ENCODE results near the gene RASSF3. TPM values are rescaled to one million over a fixed set of nuclear protein-coding genes. Genes with fewer than 3 reads are reported as not detected.
A peak's percentile ranks its signal among the peaks of the same experiment; 100 is the strongest.

RASSF3 gene
- total and polyA plus RNA-seq, 2 of the 13 experiments (the other 11 are each of a cell fraction or from before 2014, with no cell fraction given) = 15.5 to 16.0 TPM

- TF ChIP-seq HMGXB4 (CRISPR knock-in tag; IDR thresholded peaks at IDR 0.05; ENCODE audit: borderline replicate concordance in 1 of 2, low read depth in 1 of 2) (peak in 1 of 2 experiments; percentile 1; a peak in 3 of 4 replicates), ZBTB26 (CRISPR knock-in tag; IDR thresholded peaks at IDR 0.05; ENCODE audit: borderline replicate concordance) (no peak)
These were observed 688 bp upstream of the RASSF3 start (continued) for GRCh38 chr12:64609536-64610078.

GRCh38 chr12:64610660-64611340, 505 bp downstream of the RASSF3 start:
- 0% methylated on average over 2 of the region's 60 CpGs for WGBS (ENCODE audit: low lambda C conversion rate)
- Histone ChIP-seq H3K4me1 (ENCODE audit: insufficient read depth, low read length) (peaks cover 34% of the 10 kb centered on the region), H3K27me3 (ENCODE audit: control insufficient read depth in 1 of 2, insufficient read depth in 2 of 2, low read length in 2 of 2) (no peaks in the 10 kb centered on the region; a peak in 1 of 5 replicates), H3K4me3 (replicated peaks in 1 of 3; ENCODE audit: insufficient read depth in 1 of 3, low read depth in 2 of 3, low read length in 3 of 3) (peak overlapping the region; percentile 84 to 97 (median 95)), H3K79me2 (ENCODE audit: insufficient read depth, low read length) (peaks cover 38% of the 10 kb centered on the region), H2AFZ (ENCODE audit: low read length) (no peak overlapping the region), H3K9ac (ENCODE audit: insufficient read depth, low read depth, low read length) (peak overlapping the region; percentile 81), H3K27ac (ENCODE audit: extremely low read length, insufficient read depth, low read length) (peak overlapping the region; percentile 80), H4K20me1 (ENCODE audit: insufficient read depth, low read length) (no peaks in the 10 kb centered on the region), H3K4me2 (ENCODE audit: low read depth, low read length) (peak overlapping the region; percentile 89), H3K9me3 (ENCODE audit: low read length) (no peaks in the 10 kb centered on the region), H3K36me3 (replicated peaks in 1 of 2; ENCODE audit: control insufficient read depth in 1 of 2, insufficient read depth in 2 of 2, low read length in 2 of 2) (no peaks in the 10 kb centered on the region)
- CTCF ChIA-PET (ENCODE audit: low intra/inter-chr PET ratio, low total read pairs) = no interaction called here
- intact Hi-C loops (cut with micrococcal nuclease; ENCODE audit: unreplicated experiment) (loop anchor here (1.0 to 5.0 kb wide), 3 partner anchors 14 to 88 kb away; no protein-coding TSS in a partner anchor), in situ Hi-C loops (cut with HindIII; ENCODE audit: extremely low pct_ligation_motif_present, low pct_unique_long_range_greater_than_20kb) (no loop called here)
- FAIRE-seq = no peak
- no TSS peak for BruUV-seq (replicated peaks)
- ATAC-seq = peak; percentile 74
- POLR2A ChIA-PET = interaction anchor here (0.9 to 3.5 kb wide), 4 partner anchors 15 to 59 kb away, joined by 3 to 23 read pairs (median 8); no protein-coding TSS in a partner anchor
- peak; percentile 44 for DNase-seq (ENCODE audit: low spot score)
- 0 out of 2 replicates have a peak, but pooled peaks have one; percentile 3 for TF ChIP-seq ELF4 (CRISPR knock-in tag; IDR thresholded peaks at IDR 0.05; ENCODE audit: borderline replicate concordance)
- TF ChIP-seq CENPX (CRISPR knock-in tag; IDR thresholded peaks at IDR 0.05) = no peak
- no peak for TF ChIP-seq MBD4 (IDR thresholded peaks at IDR 0.05; ENCODE audit: borderline replicate concordance, low read length)
- TF ChIP-seq ZNF256 (CRISPR knock-in tag; conservative IDR thresholded peaks at IDR 0.05) = no peak
- no peak for TF ChIP-seq ZNF333 (CRISPR knock-in tag; IDR thresholded peaks at IDR 0.05; ENCODE audit: borderline replicate concordance)
- TF ChIP-seq TCF12 (IDR thresholded peaks at IDR 0.05) = no peak
- TF ChIP-seq TCF12 (CRISPR knock-in tag; IDR thresholded peaks at IDR 0.05) = 0 out of 2 replicates have a peak, but pooled peaks have one; percentile 35
- peak; percentile 3; the same call in 1 of the 2 replicates for TF ChIP-seq ZNF737 (CRISPR knock-in tag; IDR thresholded peaks at IDR 0.05; ENCODE audit: borderline replicate concordance)
- TF ChIP-seq ZNF510 (CRISPR knock-in tag; IDR thresholded peaks at IDR 0.05; ENCODE audit: low read depth) = no peak
- TF ChIP-seq NFYC (CRISPR knock-in tag; IDR thresholded peaks at IDR 0.05) = no peak
- TF ChIP-seq GTF2F1 (IDR thresholded peaks at IDR 0.05; ENCODE audit: low read length) = no peak

Measured in HepG2 (cell line).